ENCODE results near the gene SYNPO.

SYNPO gene

DNA sequence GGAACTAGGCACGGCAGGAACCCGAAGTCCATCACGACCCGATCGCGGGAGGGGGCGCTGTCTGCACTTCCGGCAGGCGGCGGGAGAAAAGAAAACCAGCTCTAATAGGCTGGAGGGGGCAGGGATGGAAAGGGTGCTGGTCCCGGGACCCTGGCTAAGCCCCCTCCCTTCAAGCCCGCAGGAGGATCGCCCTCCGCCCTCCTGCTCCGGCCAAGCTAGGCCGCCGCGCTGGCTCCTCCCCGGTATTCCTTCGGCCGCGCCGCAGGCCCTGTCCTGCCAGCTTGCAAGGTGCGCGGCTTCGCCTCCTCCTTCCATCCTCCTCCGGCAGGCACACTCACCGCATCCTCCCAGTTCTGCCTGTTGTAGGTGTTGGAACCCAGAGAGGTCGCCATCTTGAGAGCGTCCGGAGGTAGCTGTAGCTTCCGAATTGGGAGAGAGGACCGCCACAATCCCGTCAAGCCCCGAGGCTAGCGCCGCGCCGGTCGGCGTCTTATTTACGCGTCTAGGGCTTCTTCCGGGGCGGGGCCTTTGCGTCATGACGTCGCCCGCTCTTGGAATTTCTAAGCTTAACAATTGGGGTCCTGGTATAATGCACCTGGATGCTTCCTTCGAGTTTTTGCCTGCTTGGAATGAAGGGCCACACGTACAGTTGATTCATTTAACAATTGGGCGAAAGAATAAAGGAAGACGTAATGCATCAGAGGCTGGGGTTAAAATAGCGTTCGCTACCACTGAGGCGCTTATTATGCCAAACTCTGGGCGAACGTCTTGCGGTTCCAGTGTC is 60.3 kb downstream of the SYNPO start, which contains the start of gene RBM22:
RBM22 (minus strand) TSS at position 469 of the 784 bp plus-strand sequence; CDS start at position 392, 77 bp downstream.
- peak; percentile 77 for DNase-seq

DNA sequence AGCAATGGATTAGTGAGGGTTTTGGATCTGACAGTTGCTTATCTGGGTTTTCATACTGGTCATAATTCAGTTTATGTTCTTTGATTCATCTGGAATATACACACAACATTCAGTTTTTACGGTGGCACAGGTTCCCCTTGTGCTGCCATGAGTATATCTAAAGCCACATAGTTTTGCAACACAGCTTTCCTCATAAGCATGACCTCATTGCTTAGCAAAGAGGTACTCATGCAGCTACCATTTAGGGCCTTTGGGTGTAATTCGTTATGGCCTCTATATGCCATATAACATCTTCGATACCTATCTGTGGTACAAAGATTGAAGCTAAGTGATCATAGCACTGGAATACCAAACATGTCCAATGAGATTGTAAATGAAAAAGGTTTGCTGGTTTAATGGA is 63.3 kb downstream of the SYNPO start:
- DNase-seq = no peak

DNA sequence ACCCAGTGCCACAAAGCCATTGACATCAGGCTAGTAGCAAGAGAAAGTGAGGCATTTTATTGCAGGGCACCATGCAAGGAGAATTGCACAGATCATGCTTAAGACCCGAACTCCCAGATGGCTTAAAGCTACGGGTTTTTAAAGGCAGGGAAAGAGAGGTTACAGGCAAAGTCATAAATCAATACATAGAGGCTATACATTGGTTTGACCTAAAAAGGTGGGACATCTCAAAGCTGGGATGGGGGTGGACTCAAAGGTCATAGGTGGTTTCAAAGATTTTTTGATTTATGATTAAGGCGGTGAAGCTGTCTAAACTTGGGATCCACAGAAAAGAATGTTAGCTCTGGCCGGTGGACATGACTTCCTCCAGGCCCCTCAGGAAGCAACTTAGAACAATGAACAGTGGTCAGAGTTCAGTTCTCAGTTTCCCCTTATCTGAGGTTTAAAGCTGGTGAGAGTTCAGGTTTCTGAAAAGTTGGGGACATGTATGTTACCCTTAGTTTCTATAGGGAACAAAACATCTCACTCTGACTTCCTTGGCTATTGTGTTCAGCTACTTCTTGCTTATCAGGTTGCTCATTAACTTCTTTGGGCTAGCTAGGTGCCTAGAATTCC is 66.4 kb downstream of the SYNPO start:
- DNase-seq = no peak
